OCI-LY3 (cell line): Measurements from ENCODE around the gene ELMO1.

Experiments
- H2AFZ ChIP-seq: fragments of 200-600, 300-600 bp; shearing (Covaris generic); 2 replicates; pipeline ENCODE4 v1.6.0; 2014; ENCODE audit warnings: antibody characterized with exemption, low read depth, low read length
- H3K27ac ChIP-seq: fragments of 200-600, 300-600 bp; sonication (generic); 2 replicates; pipeline ENCODE4 v1.5.1; 2014; ENCODE audit warnings: mild to moderate bottlenecking, low read length, moderate library complexity, mixed read lengths
- H3K27me3 ChIP-seq: fragments of 200-600, 300-600 bp; sonication (generic); 2 replicates; pipeline ENCODE4 v1.6.1; 2014; ENCODE audit warnings: low read depth, low read length, mixed read lengths
- H3K36me3 ChIP-seq: fragments of 200-600, 300-600 bp; sonication (generic); replicated peaks from 2 replicates; pipeline ENCODE3; 2014; ENCODE audit warnings: low read depth, low read length, mixed read lengths
- H3K4me1 ChIP-seq: fragments of 300-600, 200-600 bp; sonication (generic); 2 replicates; pipeline ENCODE4 v1.6.1; 2014; ENCODE audit warnings: low read length, mixed read lengths
- H3K4me2 ChIP-seq: fragments of 200-600, 300-600 bp; sonication (generic); 2 replicates; pipeline ENCODE4 v1.6.1; 2014; ENCODE audit warnings: low read length, mixed read lengths
- H3K4me3 ChIP-seq: fragments of 300-600, 200-600 bp; sonication (generic); 2 replicates; pipeline ENCODE4 v1.5.1; 2014; ENCODE audit warnings: antibody characterized with exemption, mild to moderate bottlenecking, low read length, moderate library complexity
- H3K79me2 ChIP-seq: fragments of 300-600, 200-600 bp; shearing (Covaris generic); 2 replicates; pipeline ENCODE4 v1.6.1; 2014; ENCODE audit warnings: mild to moderate bottlenecking, low read length, mixed read lengths
- H3K9ac ChIP-seq: fragments of 300-600, 200-600 bp; shearing (Covaris generic); 2 replicates; pipeline ENCODE4 v1.6.0; 2014; ENCODE audit warnings: mild to moderate bottlenecking, low read length, moderate library complexity
- H3K9me3 ChIP-seq: fragments of 200-600, 300-600 bp; shearing (Covaris generic); 2 replicates; pipeline ENCODE4 v1.6.1; 2014; ENCODE audit warnings: low read length, mixed read lengths; ENCODE audit not compliant: insufficient read depth
- H4K20me1 ChIP-seq: fragments of 200-600, 300-600 bp; sonication (generic); 2 replicates; pipeline ENCODE4 v1.6.1; 2016; ENCODE audit warnings: low read length, mixed read lengths; ENCODE audit not compliant: insufficient read depth
- EZH2phosphoT487 ChIP-seq: fragments of 200-600 bp; shearing (Covaris generic); IDR thresholded peaks from 2 replicates; pipeline ENCODE4 v1.6.1; 2018; ENCODE audit warnings: antibody characterized with exemption, mixed run types, low read depth
- TF ChIP-seq, protein P1 (sequence below): fragments of 200-600, 300-600 bp; sonication (generic); IDR thresholded peaks from 2 replicates; pipeline ENCODE4 v1.5.1; 2014; ENCODE audit warnings: antibody characterized with exemption, low read length, low read depth

The ELMO1 gene

GRCh38 chr7:37349979-37350590 is 98.6 kb downstream of the ELMO1 start:
- no peak overlapping the region for H3K4me3 ChIP-seq
- no peak overlapping the region for H3K27ac ChIP-seq
- 0 out of 2 replicates have a peak, but pooled peaks cover 2% of the 10 kb centered on the region for H4K20me1 ChIP-seq
- peaks cover 27% of the 10 kb centered on the region for H3K79me2 ChIP-seq
- H3K36me3 ChIP-seq, result no peaks in the 10 kb centered on the region
- no peak overlapping the region for H3K4me2 ChIP-seq
- no peak overlapping the region for H2AFZ ChIP-seq
- no peaks in the 10 kb centered on the region; the same call in 1 of the 2 replicates for H3K27me3 ChIP-seq
- H3K9me3 ChIP-seq, result no peaks in the 10 kb centered on the region
- H3K9ac ChIP-seq, result no peak overlapping the region
- peaks cover 33% of the 10 kb centered on the region for H3K4me1 ChIP-seq
- TF ChIP-seq EZH2phosphoT487, result no peak
- TF ChIP-seq, protein P1, sequence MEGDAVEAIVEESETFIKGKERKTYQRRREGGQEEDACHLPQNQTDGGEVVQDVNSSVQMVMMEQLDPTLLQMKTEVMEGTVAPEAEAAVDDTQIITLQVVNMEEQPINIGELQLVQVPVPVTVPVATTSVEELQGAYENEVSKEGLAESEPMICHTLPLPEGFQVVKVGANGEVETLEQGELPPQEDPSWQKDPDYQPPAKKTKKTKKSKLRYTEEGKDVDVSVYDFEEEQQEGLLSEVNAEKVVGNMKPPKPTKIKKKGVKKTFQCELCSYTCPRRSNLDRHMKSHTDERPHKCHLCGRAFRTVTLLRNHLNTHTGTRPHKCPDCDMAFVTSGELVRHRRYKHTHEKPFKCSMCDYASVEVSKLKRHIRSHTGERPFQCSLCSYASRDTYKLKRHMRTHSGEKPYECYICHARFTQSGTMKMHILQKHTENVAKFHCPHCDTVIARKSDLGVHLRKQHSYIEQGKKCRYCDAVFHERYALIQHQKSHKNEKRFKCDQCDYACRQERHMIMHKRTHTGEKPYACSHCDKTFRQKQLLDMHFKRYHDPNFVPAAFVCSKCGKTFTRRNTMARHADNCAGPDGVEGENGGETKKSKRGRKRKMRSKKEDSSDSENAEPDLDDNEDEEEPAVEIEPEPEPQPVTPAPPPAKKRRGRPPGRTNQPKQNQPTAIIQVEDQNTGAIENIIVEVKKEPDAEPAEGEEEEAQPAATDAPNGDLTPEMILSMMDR, result no peak

DNA sequence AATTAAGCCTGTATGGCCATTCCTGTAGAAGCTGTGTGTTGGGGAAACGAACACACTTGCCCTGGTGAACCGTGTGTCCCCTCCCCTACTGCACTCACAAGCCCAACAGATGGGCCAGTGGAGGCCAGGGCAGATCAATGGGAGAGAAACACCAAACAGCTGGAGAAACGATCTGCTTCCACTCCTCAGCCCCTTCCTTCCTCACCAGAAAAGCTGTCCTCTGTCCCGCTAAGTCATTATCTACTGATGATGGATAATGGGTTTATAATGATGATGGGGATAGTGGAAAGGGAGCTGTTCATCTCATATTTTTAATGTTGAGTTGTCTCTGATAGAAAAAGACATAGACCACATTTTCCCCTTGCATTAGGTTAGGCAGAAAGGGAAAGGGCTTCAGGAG is 99.7 kb downstream of the ELMO1 start:
- Histone ChIP-seq H3K4me2 (no peak overlapping the region), H3K9ac (no peak overlapping the region), H3K27me3 (no peaks in the 10 kb centered on the region), H3K4me3 (no peak overlapping the region), H3K79me2 (peaks cover 36% of the 10 kb centered on the region), H3K4me1 (peaks cover 33% of the 10 kb centered on the region), H3K36me3 (no peaks in the 10 kb centered on the region), H3K27ac (no peak overlapping the region), H2AFZ (no peak overlapping the region), H4K20me1 (no peaks in the 10 kb centered on the region), H3K9me3 (no peaks in the 10 kb centered on the region)
- no peak for TF ChIP-seq EZH2phosphoT487
- TF ChIP-seq, protein P1, result no peak

DNA sequence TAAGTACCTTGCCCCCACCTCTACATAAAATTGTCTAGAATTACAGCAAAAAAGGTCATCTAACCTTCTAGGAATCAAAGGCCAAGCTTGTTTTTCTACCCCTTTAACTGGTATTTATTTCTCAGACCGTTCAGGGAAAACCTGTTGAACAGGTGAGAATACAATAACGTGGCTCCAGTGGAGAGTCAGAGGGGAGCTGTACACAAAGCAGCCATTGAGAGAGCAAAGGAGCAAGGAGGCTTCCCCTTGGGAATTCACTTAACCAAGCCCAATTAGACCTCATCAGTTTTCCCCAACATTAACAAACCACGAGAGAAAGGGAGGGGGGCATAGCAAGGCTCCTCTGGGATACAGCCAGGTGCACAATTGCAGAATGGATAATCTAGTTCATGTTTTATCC is 101.9 kb downstream of the ELMO1 start:
- H3K9ac ChIP-seq, result no peak overlapping the region
- H3K27me3 ChIP-seq, result no peaks in the 10 kb centered on the region
- peaks cover 42% of the 10 kb centered on the region for H3K4me1 ChIP-seq
- no peaks in the 10 kb centered on the region for H3K9me3 ChIP-seq
- no peak overlapping the region for H2AFZ ChIP-seq
- no peak overlapping the region for H3K4me3 ChIP-seq
- H3K4me2 ChIP-seq, result no peak overlapping the region
- H4K20me1 ChIP-seq, result no peaks in the 10 kb centered on the region
- no peak for TF ChIP-seq EZH2phosphoT487
- TF ChIP-seq, protein P1, result no peak
- H3K27ac ChIP-seq, result no peak overlapping the region
- peaks cover 6% of the 10 kb centered on the region for H3K36me3 ChIP-seq
- peaks cover 44% of the 10 kb centered on the region for H3K79me2 ChIP-seq

GRCh38 chr7:37344886-37345579 is 103.6 kb downstream of the ELMO1 start:
- Histone ChIP-seq H3K36me3 (peaks cover 14% of the 10 kb centered on the region), H3K79me2 (peaks cover 59% of the 10 kb centered on the region), H3K4me3 (peak overlapping the region; percentile 38), H3K4me1 (peaks cover 39% of the 10 kb centered on the region), H3K27ac (peak overlapping the region; percentile 98), H3K4me2 (peak overlapping the region; percentile 89), H2AFZ (no peak overlapping the region), H3K9ac (peak overlapping the region; percentile 40; the same call in 1 of the 2 replicates), H3K27me3 (no peaks in the 10 kb centered on the region), H3K9me3 (no peaks in the 10 kb centered on the region), H4K20me1 (peaks cover 2% of the 10 kb centered on the region; the same call in 1 of the 2 replicates)
- TF ChIP-seq, protein P1, result no peak
- no peak for TF ChIP-seq EZH2phosphoT487
